ENCODE measurements around the gene CEP83. TPM values are rescaled to one million over a fixed set of nuclear protein-coding genes. Genes with fewer than 3 reads are reported as not detected.

CEP83 gene
- total and polyA plus RNA-seq, 2 donors (not counting 1 experiment from before 2014, with no cell fraction given) = 4.0 to 24.8 TPM

GRCh38 chr12:94286583-94287244 is 173.0 kb downstream of the CEP83 start:
- 100% methylated on average over 1 of the region's 4 CpGs for WGBS (ENCODE audit: insufficient coverage)
- H3K9me3 ChIP-seq (ENCODE audit: control extremely low read depth in 1 of 3, control insufficient read depth in 2 of 3, insufficient read depth in 1 of 3, low read length in 2 of 3) = no peaks in the 10 kb centered on the region
- no peak for TF ChIP-seq EZH2 (IDR thresholded peaks at IDR 0.05; ENCODE audit: borderline replicate concordance, insufficient read depth, low read depth, low read length, poor library complexity, severe bottlenecking)
- H3K27me3 ChIP-seq (replicated peaks in 1 of 4; ENCODE audit: control extremely low read depth in 1 of 4, control insufficient read depth in 3 of 4, insufficient read depth in 4 of 4, low read length in 3 of 4) = no peaks in the 10 kb centered on the region
- Mint-ChIP-seq H3K27me3 (no peaks in the 10 kb centered on the region), H3K4me3 (no peak overlapping the region), H3K9me3 (ENCODE audit: insufficient read depth) (no peaks in the 10 kb centered on the region), H3K4me1 (peaks cover 22% of the 10 kb centered on the region), H3K27ac (peak overlapping the region; percentile 80)
- CTCF ChIA-PET = no interaction called here
- ATAC-seq (ENCODE audit: low read depth) (no peak), DNase-seq (no peak)
- H3K79me2 ChIP-seq (ENCODE audit: control insufficient read depth, insufficient read depth, low read length) = no peaks in the 10 kb centered on the region
- no peak overlapping the region for H2AFZ ChIP-seq (ENCODE audit: insufficient read depth, low read depth, low read length, poor library complexity, severe bottlenecking)
- POLR2A ChIA-PET = no interaction called here
- H3K4me1 ChIP-seq (ENCODE audit: control insufficient read depth in 2 of 2, insufficient read depth in 2 of 2, low read length in 2 of 2) = peaks cover 9 to 22% of the 10 kb centered on the region in 2 donors
- H3K4me2 ChIP-seq (replicated peaks; ENCODE audit: low read depth, low read length, poor library complexity, severe bottlenecking) = no peak overlapping the region
- H3K27ac ChIP-seq (ENCODE audit: low read length in 2 of 2) = no peak overlapping the region
- H4K20me1 ChIP-seq (ENCODE audit: control insufficient read depth, insufficient read depth, low read length, poor library complexity, severe bottlenecking) = no peaks in the 10 kb centered on the region
- H3K4me3 ChIP-seq (ENCODE audit: control extremely low read depth in 1 of 5, extremely low read depth in 1 of 5, insufficient read depth in 1 of 5, low read depth in 2 of 5, low read length in 4 of 5) = no peak overlapping the region
- H3K9ac ChIP-seq (ENCODE audit: low read length) = no peak overlapping the region
- peaks cover 1 to 44% of the 10 kb centered on the region in 2 experiments for H3K36me3 ChIP-seq (replicated peaks in 1 of 2; ENCODE audit: control extremely low read depth in 1 of 2, control insufficient read depth in 1 of 2, extremely low read depth in 1 of 2, insufficient read depth in 2 of 2, low read length in 1 of 2)
- intact Hi-C loops (cut with micrococcal nuclease) = no loop called here

DNA sequence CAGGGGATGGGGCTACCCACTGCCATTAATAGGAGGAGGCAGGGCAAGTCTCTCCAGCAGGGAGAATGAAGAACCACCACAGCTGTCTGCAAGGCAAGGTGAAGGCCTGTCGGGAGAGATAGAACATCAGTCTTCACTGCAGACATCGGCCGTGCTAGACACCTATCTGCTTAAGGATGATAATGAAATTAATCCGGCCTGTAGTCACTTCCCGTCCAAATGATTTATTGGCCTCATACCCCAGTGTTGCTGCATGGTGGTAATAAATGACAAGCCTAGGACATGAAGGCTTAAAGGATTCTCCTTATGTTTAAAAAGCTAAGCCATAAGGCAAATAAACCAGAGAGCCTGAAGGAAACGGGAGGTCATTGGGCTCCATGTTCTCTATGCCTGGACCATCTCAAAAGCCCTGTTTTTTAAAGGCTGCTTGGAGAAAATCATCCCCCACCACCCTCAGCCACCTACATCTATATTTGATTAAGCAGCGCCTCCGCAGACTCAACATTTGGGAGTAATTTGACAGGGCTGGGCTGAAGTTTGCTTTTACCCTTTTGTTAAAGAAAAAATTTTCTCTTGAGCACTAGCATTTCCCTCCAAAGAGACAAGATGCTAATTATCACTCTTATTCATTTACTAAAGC is 173.6 kb downstream of the CEP83 start:
- WGBS (ENCODE audit: insufficient coverage) = 97% methylated on average over 5 of the region's 8 CpGs
- POLR2A ChIA-PET = no interaction called here
- DNase-seq = no peak
- no peaks in the 10 kb centered on the region for H3K9me3 Mint-ChIP-seq (ENCODE audit: insufficient read depth)
- CTCF ChIA-PET = no interaction called here
- H3K27ac Mint-ChIP-seq = peak overlapping the region; percentile 37
- peaks cover 22% of the 10 kb centered on the region for H3K4me1 Mint-ChIP-seq
- Histone ChIP-seq H3K36me3 (replicated peaks in 1 of 2; ENCODE audit: control extremely low read depth in 1 of 2, control insufficient read depth in 1 of 2, extremely low read depth in 1 of 2, insufficient read depth in 2 of 2, low read length in 1 of 2) (peaks cover 1 to 44% of the 10 kb centered on the region in 2 experiments), H2AFZ (ENCODE audit: insufficient read depth, low read depth, low read length, poor library complexity, severe bottlenecking) (no peak overlapping the region), H3K4me1 (ENCODE audit: control insufficient read depth in 2 of 2, insufficient read depth in 2 of 2, low read length in 2 of 2) (peaks cover 9 to 22% of the 10 kb centered on the region in 2 donors), H4K20me1 (ENCODE audit: control insufficient read depth, insufficient read depth, low read length, poor library complexity, severe bottlenecking) (no peaks in the 10 kb centered on the region), H3K9me3 (ENCODE audit: control extremely low read depth in 1 of 3, control insufficient read depth in 2 of 3, insufficient read depth in 1 of 3, low read length in 2 of 3) (no peaks in the 10 kb centered on the region), H3K4me3 (ENCODE audit: control extremely low read depth in 1 of 5, extremely low read depth in 1 of 5, insufficient read depth in 1 of 5, low read depth in 2 of 5, low read length in 4 of 5) (no peak overlapping the region), H3K27me3 (replicated peaks in 1 of 4; ENCODE audit: control extremely low read depth in 1 of 4, control insufficient read depth in 3 of 4, insufficient read depth in 4 of 4, low read length in 3 of 4) (no peaks in the 10 kb centered on the region), H3K27ac (ENCODE audit: low read length in 2 of 2) (no peak overlapping the region), H3K9ac (ENCODE audit: low read length) (no peak overlapping the region), H3K4me2 (replicated peaks; ENCODE audit: low read depth, low read length, poor library complexity, severe bottlenecking) (no peak overlapping the region), H3K79me2 (ENCODE audit: control insufficient read depth, insufficient read depth, low read length) (no peaks in the 10 kb centered on the region)
- H3K4me3 Mint-ChIP-seq = no peak overlapping the region
- no peaks in the 10 kb centered on the region for H3K27me3 Mint-ChIP-seq
- intact Hi-C loops (cut with micrococcal nuclease) = no loop called here
- no peak for ATAC-seq (ENCODE audit: low read depth)
- TF ChIP-seq, protein P1, sequence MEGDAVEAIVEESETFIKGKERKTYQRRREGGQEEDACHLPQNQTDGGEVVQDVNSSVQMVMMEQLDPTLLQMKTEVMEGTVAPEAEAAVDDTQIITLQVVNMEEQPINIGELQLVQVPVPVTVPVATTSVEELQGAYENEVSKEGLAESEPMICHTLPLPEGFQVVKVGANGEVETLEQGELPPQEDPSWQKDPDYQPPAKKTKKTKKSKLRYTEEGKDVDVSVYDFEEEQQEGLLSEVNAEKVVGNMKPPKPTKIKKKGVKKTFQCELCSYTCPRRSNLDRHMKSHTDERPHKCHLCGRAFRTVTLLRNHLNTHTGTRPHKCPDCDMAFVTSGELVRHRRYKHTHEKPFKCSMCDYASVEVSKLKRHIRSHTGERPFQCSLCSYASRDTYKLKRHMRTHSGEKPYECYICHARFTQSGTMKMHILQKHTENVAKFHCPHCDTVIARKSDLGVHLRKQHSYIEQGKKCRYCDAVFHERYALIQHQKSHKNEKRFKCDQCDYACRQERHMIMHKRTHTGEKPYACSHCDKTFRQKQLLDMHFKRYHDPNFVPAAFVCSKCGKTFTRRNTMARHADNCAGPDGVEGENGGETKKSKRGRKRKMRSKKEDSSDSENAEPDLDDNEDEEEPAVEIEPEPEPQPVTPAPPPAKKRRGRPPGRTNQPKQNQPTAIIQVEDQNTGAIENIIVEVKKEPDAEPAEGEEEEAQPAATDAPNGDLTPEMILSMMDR (IDR thresholded peaks at IDR 0.05) = no peak
- TF ChIP-seq EZH2 (IDR thresholded peaks at IDR 0.05; ENCODE audit: borderline replicate concordance, insufficient read depth, low read depth, low read length, poor library complexity, severe bottlenecking) = no peak
